AG04449 (cell line): ENCODE measurements around the gene SLN.

Experiments used
- CTCF ChIA-PET: fragments of 350-600 bp; formaldehyde crosslinking; extraction: SDS; loops from one replicate; lab custom pipeline; 2021; ENCODE audit warnings: antibody characterized with exemption; lab: Yijun Ruan, JAX
- POLR2A ChIA-PET: fragments of 400-600, 350-600 bp; formaldehyde crosslinking; extraction: SDS; loops from one replicate; lab custom pipeline; 2020; ENCODE audit warnings: antibody characterized with exemption, inconsistent platforms; lab: Yijun Ruan, JAX
- DNase-seq: peaks from one replicate; pipeline ENCODE4 v3.0.0-alpha.2; 2010; ENCODE audit warnings: low read depth, low spot score
- H3K4me3 ChIP-seq: 2 replicates; pipeline ENCODE4 v1.5.1; 2011; ENCODE audit warnings: low read depth, mild to moderate bottlenecking, control low read depth, low read length
- TF ChIP-seq, protein P1 (sequence below): IDR thresholded peaks from one replicate; pipeline ENCODE4 v1.5.1; 2011; ENCODE audit warnings: mild to moderate bottlenecking, moderate library complexity, low read length, control low read depth, inconsistent platforms; ENCODE audit not compliant: insufficient read depth; ENCODE audit errors: missing control alignments

Gene SLN

DNA sequence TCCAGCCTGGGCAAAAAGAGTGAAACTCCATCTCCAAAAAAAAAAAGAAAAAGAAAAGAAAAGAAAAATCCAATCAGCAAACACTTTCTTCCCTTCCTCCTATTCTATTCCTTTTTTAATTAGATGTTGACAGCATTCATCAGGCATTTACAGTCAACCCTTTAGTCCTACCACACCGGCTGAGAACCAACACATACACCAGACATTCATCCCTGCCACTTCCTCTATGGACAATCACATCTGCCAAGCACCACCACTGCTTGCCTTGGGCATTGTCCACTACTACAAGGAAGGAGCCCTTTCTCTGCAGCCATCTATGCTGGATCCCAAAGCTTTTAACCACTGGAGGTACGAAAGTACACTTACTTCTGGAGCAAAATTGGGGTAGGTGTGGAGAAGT lies 9.4 kb upstream of the SLN start:
- ChIA-PET POLR2A (no interaction called here), CTCF (no interaction called here)
- no peak for DNase-seq
- no peak overlapping the region for H3K4me3 ChIP-seq
- TF ChIP-seq, protein P1, sequence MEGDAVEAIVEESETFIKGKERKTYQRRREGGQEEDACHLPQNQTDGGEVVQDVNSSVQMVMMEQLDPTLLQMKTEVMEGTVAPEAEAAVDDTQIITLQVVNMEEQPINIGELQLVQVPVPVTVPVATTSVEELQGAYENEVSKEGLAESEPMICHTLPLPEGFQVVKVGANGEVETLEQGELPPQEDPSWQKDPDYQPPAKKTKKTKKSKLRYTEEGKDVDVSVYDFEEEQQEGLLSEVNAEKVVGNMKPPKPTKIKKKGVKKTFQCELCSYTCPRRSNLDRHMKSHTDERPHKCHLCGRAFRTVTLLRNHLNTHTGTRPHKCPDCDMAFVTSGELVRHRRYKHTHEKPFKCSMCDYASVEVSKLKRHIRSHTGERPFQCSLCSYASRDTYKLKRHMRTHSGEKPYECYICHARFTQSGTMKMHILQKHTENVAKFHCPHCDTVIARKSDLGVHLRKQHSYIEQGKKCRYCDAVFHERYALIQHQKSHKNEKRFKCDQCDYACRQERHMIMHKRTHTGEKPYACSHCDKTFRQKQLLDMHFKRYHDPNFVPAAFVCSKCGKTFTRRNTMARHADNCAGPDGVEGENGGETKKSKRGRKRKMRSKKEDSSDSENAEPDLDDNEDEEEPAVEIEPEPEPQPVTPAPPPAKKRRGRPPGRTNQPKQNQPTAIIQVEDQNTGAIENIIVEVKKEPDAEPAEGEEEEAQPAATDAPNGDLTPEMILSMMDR = no peak

DNA sequence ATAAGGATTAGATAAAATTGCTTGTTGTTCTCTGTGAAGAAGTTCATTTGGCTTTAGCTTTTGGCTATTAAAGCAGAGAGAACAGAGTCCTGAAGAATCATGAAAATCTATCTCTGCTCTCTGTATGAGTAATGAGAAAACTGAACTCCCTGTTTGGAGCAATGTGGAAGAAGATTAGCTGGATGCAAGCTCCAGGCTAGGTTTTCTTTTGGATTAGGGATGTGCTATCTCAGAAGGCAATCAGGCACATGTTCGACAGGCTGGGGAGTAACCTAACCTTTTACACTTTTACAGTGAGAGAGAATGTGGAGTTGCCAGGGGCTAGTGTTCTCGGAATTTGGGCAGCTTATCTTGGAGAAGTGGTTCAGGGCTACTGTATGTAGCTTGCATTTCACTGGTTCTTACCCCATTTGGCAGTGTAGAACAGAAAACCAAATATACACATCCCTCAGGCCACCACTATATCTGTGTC lies 8.5 kb upstream of the SLN start:
- no peak overlapping the region for H3K4me3 ChIP-seq
- ChIA-PET POLR2A (no interaction called here), CTCF (interaction anchor here (1.4 kb wide), 1 partner anchor 32 kb away, joined by 4 read pairs; no protein-coding TSS in a partner anchor)
- TF ChIP-seq, protein P1 = no peak
- DNase-seq = no peak

DNA sequence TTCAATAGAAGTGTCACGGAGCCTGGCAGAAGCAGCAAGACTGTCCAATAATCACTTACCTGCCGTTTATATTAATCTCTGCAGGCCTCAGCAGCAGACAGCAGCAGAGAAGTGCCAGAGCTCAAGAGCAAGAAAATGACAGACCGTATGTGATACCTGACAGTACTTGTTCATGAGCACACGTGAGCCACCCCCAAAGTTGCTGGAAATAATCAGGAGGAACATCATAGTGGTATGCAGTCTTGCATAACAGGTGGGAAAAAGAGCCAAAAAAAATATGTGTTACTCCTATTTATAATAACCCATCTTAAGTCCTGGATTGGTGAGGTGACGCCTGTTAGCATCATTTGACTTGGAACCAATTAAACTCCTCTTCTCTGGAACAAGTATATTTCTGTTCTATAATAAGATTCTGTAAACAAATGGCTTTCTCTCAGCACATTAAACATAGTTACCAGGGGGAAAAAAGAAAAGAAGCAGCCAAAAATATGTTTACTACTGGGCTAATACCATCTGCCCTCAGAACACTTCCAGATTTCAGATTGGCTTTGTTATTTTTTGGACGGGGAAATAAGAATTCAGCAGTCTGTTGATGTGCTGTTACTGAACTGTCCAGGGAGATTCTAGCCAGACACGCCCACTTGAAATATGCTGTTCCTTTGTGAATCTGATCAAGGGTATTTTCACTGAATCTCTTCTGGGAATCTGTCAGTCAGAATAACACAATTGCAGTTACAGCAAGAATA lies 7.9 kb upstream of the SLN start:
- no peak overlapping the region for H3K4me3 ChIP-seq
- ChIA-PET POLR2A (no interaction called here), CTCF (interaction anchor here (1.4 kb wide), 1 partner anchor 31 kb away, joined by 4 read pairs; no protein-coding TSS in a partner anchor)
- TF ChIP-seq, protein P1 = no peak
- no peak for DNase-seq

DNA sequence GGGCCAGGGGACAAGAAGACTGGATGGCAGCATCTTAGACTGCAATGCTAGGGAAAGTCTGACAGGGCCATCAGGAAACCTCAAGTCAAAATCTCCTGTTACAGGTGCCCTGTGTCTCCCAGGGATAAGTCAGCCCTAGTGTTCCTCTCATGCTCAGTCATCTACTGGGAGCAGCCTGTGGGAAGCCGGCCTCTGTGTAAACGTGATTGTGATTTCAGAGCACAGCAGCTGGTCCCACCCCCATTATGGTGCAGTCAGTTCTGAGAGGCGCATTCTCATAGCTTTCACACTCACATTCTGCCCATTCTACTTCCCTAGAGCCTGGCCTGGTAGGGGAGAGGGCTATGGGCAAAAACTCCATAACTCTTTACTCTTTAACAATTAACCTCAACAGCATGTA lies 7.2 kb upstream of the SLN start:
- TF ChIP-seq, protein P1 = no peak
- CTCF ChIA-PET = interaction anchor here (0.6 kb wide), 1 partner anchor 170 kb away, joined by 3 read pairs; no protein-coding TSS in a partner anchor
- DNase-seq = no peak
- POLR2A ChIA-PET = no interaction called here
- no peak overlapping the region for H3K4me3 ChIP-seq

DNA sequence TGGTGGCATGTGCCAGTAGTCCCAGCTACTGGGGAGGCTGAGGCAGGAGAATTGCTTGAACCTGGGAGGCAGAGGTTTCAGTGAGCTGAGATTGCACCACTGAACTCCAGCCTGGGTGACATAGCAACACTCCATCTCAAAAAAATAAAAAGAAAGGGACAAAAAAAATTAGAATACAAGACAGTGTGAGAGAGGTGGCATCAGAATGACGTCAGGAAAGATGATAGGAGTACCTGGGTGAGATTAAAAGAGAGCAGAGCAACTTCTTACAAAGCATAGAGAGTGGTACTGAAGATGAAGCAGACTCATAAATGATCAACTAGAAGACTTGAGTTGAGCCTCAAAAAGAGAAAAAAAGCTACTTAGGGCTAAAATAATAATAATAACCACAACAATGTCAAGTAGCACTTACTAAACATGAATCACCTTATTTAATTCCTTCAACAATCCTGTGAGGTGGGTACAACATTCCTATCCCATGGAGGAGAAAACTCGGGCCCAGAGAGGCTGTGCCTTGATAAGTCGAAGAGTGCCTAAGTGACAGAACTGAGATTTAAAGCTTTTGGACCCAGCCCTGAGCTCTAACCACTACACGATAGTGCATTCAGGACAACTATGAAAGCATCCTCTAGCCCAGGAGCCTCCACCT lies 5.2 kb upstream of the SLN start:
- CTCF ChIA-PET = no interaction called here
- DNase-seq = no peak
- no peak overlapping the region for H3K4me3 ChIP-seq
- TF ChIP-seq, protein P1 = no peak
- POLR2A ChIA-PET = no interaction called here

DNA sequence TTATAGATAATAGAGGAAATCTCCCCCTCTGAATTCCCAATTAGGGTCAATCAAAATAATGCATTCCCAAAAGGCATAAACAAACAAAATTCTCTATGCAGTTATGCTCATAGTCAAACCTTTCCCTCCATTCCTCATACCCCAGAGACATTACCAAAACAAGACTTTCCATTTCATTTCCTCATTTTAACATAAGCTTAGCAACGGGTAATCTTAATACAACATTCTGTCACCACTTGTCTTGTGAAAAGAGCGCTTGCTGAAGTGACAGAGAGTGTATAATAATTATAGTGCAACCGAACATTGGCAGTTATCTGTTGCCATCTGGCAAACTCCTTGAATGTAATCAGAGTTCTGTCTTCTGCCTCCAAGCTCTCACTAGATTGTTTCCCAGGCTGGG lies 1.2 kb upstream of the SLN start:
- TF ChIP-seq, protein P1 = no peak
- DNase-seq = no peak
- CTCF ChIA-PET = interaction anchor here (1.0 kb wide), 1 partner anchor 24 kb away, joined by 5 read pairs; no protein-coding TSS in a partner anchor
- H3K4me3 ChIP-seq = no peak overlapping the region
- POLR2A ChIA-PET = no interaction called here
